Neuronal stem cell (in vitro differentiated cells): Measurements from ENCODE around the gene FXYD7.

ENCODE experiments used
- DNase-seq: peaks from one replicate; pipeline ENCODE4 v3.0.0-alpha.2; 2013; ENCODE audit warnings: low spot score
- H2AFZ ChIP-seq: one replicate; pipeline ENCODE4 v1.6.1; 2013; ENCODE audit warnings: mild to moderate bottlenecking, low read length, inconsistent platforms
- H2AK5ac ChIP-seq: 2 replicates; pipeline ENCODE4 v1.6.1; 2013; ENCODE audit warnings: low read depth, mild to moderate bottlenecking, inconsistent platforms, low read length, moderate library complexity, mixed read lengths
- H2BK120ac ChIP-seq: 2 replicates; pipeline ENCODE4 v1.6.1; 2013; ENCODE audit warnings: low read depth, mild to moderate bottlenecking, inconsistent platforms, low read length, moderate library complexity, mixed read lengths
- H2BK12ac ChIP-seq: one replicate; pipeline ENCODE4 v1.6.1; 2013; ENCODE audit warnings: low read length, inconsistent platforms
- H2BK15ac ChIP-seq: 2 replicates; pipeline ENCODE4 v1.6.1; 2013; ENCODE audit warnings: mild to moderate bottlenecking, low read length, inconsistent platforms, mixed read lengths
- H2BK5ac ChIP-seq: one replicate; pipeline ENCODE4 v1.6.1; 2013; ENCODE audit warnings: inconsistent platforms, mild to moderate bottlenecking, low read length, moderate library complexity
- H3K14ac ChIP-seq: one replicate; pipeline ENCODE4 v1.6.1; 2013; ENCODE audit warnings: low read length, inconsistent platforms
- H3K18ac ChIP-seq: 2 replicates; pipeline ENCODE4 v1.6.1; 2013; ENCODE audit warnings: low read length, inconsistent platforms
- H3K23ac ChIP-seq: 2 replicates; pipeline ENCODE4 v1.6.1; 2013; ENCODE audit warnings: low read depth, mild to moderate bottlenecking, mixed read lengths, low read length, inconsistent platforms; ENCODE audit not compliant: poor library complexity
- H3K27ac ChIP-seq: replicated peaks from 3 replicates; pipeline ENCODE4 v1.5.1; 2013; ENCODE audit warnings: low read length, inconsistent platforms
- H3K27me3 ChIP-seq, 3 experiments: 2 replicates each; pipeline ENCODE4 v1.6.1; 2013; ENCODE audit warnings: low read length in 3 of 3, mild to moderate bottlenecking in 2 of 3, inconsistent platforms in 1 of 3, low read depth in 1 of 3, mixed read lengths in 1 of 3, moderate library complexity in 1 of 3; ENCODE audit not compliant: control insufficient read depth in 3 of 3, insufficient read depth in 3 of 3
- H3K36me3 ChIP-seq, 2 donors: replicated peaks in 1 of 2; 2 replicates each; pipeline ENCODE4 v1.6.1; 2013; ENCODE audit warnings: low read length in 2 of 2; ENCODE audit not compliant: control insufficient read depth in 2 of 2, insufficient read depth in 2 of 2
- H3K4ac ChIP-seq: 2 replicates; pipeline ENCODE4 v1.6.1; 2013; ENCODE audit warnings: inconsistent platforms, mild to moderate bottlenecking, low read length, moderate library complexity
- H3K4me1 ChIP-seq, 2 donors: 1 replicate in 1 of 2; 2 replicates in 1 of 2; pipeline ENCODE4 v1.6.1; 2013; ENCODE audit warnings: low read length in 2 of 2, low read depth in 1 of 2; ENCODE audit not compliant: control insufficient read depth in 2 of 2, insufficient read depth in 1 of 2
- H3K4me2 ChIP-seq: one replicate; pipeline ENCODE4 v1.6.1; 2013; ENCODE audit warnings: mild to moderate bottlenecking, low read length, inconsistent platforms; ENCODE audit not compliant: insufficient read depth, poor library complexity, severe bottlenecking
- H3K4me3 ChIP-seq, 2 donors: 2 replicates each; pipeline ENCODE4 v1.5.1; 2013; ENCODE audit warnings: low read length in 2 of 2, mild to moderate bottlenecking in 2 of 2, inconsistent platforms in 1 of 2, moderate library complexity in 1 of 2
- H3K79me1 ChIP-seq: one replicate; pipeline ENCODE4 v1.6.1; 2013; ENCODE audit warnings: low read depth, mild to moderate bottlenecking, inconsistent platforms, low read length, moderate library complexity
- H3K9ac ChIP-seq: one replicate; pipeline ENCODE4 v1.6.1; 2013; ENCODE audit warnings: mild to moderate bottlenecking, low read depth, low read length, inconsistent platforms; ENCODE audit not compliant: poor library complexity
- H3K9me3 ChIP-seq, 2 donors: replicated peaks in 1 of 2; 2 replicates each; pipeline versions ENCODE3 to v1.6.1; 2013; ENCODE audit warnings: low read length in 2 of 2, mild to moderate bottlenecking in 2 of 2, inconsistent platforms in 1 of 2, low read depth in 1 of 2, mixed read lengths in 1 of 2, moderate library complexity in 1 of 2; ENCODE audit not compliant: control insufficient read depth in 2 of 2, insufficient read depth in 1 of 2
- H4K8ac ChIP-seq: one replicate; pipeline ENCODE4 v1.6.1; 2013; ENCODE audit warnings: low read depth, mild to moderate bottlenecking, inconsistent platforms, low read length, moderate library complexity
- H4K91ac ChIP-seq: one replicate; pipeline ENCODE4 v1.6.1; 2013; ENCODE audit warnings: low read length, low read depth, mild to moderate bottlenecking, inconsistent platforms; ENCODE audit not compliant: poor library complexity
- WGBS, 2 donors: extraction: QIAGEN DNeasy Blood & Tissue Kit; methylation state at CpG; one replicate each; pipeline ENCODE4 v1.1.7; 2013; ENCODE audit warnings: missing lambda C conversion rate in 2 of 2, mixed read lengths in 1 of 2; ENCODE audit not compliant: insufficient read length in 2 of 2, insufficient replicate concordance in 1 of 2; ENCODE audit errors: extremely low coverage in 2 of 2; 5-methylcytosine and 5-hydroxymethylcytosine counted together

FXYD7 gene

GRCh38 chr19:35119091-35119490 lies 24.0 kb upstream of the FXYD7 start:
- no peak overlapping the region for H2BK12ac ChIP-seq
- H3K18ac ChIP-seq = no peak overlapping the region
- H2BK120ac ChIP-seq = no peak overlapping the region
- H3K4me3 ChIP-seq = no peak overlapping the region
- H3K79me1 ChIP-seq = no peaks in the 10 kb centered on the region
- H4K91ac ChIP-seq = no peak overlapping the region
- WGBS, 2 donors = no CpG with 5 or more reads among the region's 14 CpGs
- no peak overlapping the region for H2BK15ac ChIP-seq
- peak overlapping the region; percentile 47 for H2AK5ac ChIP-seq
- no peak overlapping the region for H4K8ac ChIP-seq
- no peak overlapping the region for H3K23ac ChIP-seq
- H3K27ac ChIP-seq = no peak overlapping the region
- no peak overlapping the region for H3K14ac ChIP-seq
- H3K9me3 ChIP-seq = no peaks in the 10 kb centered on the region
- H3K9ac ChIP-seq = peak overlapping the region; percentile 53
- H3K36me3 ChIP-seq = no peaks in the 10 kb centered on the region
- no peak overlapping the region for H2AFZ ChIP-seq
- H3K27me3 ChIP-seq = peaks cover 0 to 39% (median 0%) of the 10 kb centered on the region in 3 experiments
- DNase-seq = no peak
- no peak overlapping the region for H3K4me2 ChIP-seq
- no peak overlapping the region for H2BK5ac ChIP-seq
- no peak overlapping the region for H3K4ac ChIP-seq
- H3K4me1 ChIP-seq = peaks cover 5 to 22% of the 10 kb centered on the region in 2 donors

- Histone ChIP-seq H2BK5ac (no peak overlapping the region), H3K23ac (no peak overlapping the region), H3K9me3 (no peaks in the 10 kb centered on the region), H3K27ac (no peak overlapping the region), H3K4me2 (no peak overlapping the region), H2AFZ (no peak overlapping the region), H2BK120ac (no peak overlapping the region), H3K36me3 (no peaks in the 10 kb centered on the region), H3K4me3 (no peak overlapping the region), H2BK12ac (no peak overlapping the region), H3K18ac (no peak overlapping the region), H3K79me1 (no peaks in the 10 kb centered on the region), H3K9ac (no peak overlapping the region), H2AK5ac (no peak overlapping the region), H3K14ac (no peak overlapping the region), H4K91ac (no peak overlapping the region), H3K4ac (no peak overlapping the region), H4K8ac (no peak overlapping the region), H2BK15ac (no peak overlapping the region), H3K27me3 (peaks cover 0 to 39% (median 0%) of the 10 kb centered on the region in 3 experiments), H3K4me1 (peaks cover 5 to 23% of the 10 kb centered on the region in 2 donors)
- WGBS, 2 donors = no CpG with 5 or more reads among the region's 9 CpGs
- DNase-seq = no peak
Measured at GRCh38 chr19:35119578-35120155, 23.4 kb upstream of the FXYD7 start.

GRCh38 chr19:35120492-35120891 lies 22.6 kb upstream of the FXYD7 start:
- no peak overlapping the region for H3K4ac ChIP-seq
- H3K14ac ChIP-seq = no peak overlapping the region
- no peak overlapping the region for H3K9ac ChIP-seq
- peaks cover 0 to 39% (median 0%) of the 10 kb centered on the region in 3 experiments for H3K27me3 ChIP-seq
- no peak overlapping the region for H2AFZ ChIP-seq
- no peak overlapping the region for H3K23ac ChIP-seq
- no peak overlapping the region for H4K8ac ChIP-seq
- H3K79me1 ChIP-seq = no peaks in the 10 kb centered on the region
- H4K91ac ChIP-seq = no peak overlapping the region
- no peak overlapping the region for H2BK12ac ChIP-seq
- no peak overlapping the region for H2AK5ac ChIP-seq
- no peak overlapping the region for H3K27ac ChIP-seq
- peak overlapping the region; percentile 35 for H2BK15ac ChIP-seq
- no peak overlapping the region for H2BK120ac ChIP-seq
- H2BK5ac ChIP-seq = no peak overlapping the region
- no peak overlapping the region for H3K18ac ChIP-seq
- H3K9me3 ChIP-seq = no peaks in the 10 kb centered on the region
- no CpG with 5 or more reads among the region's 7 CpGs for WGBS, 2 donors
- no peaks in the 10 kb centered on the region for H3K36me3 ChIP-seq
- no peak overlapping the region for H3K4me3 ChIP-seq
- DNase-seq = no peak
- no peak overlapping the region for H3K4me2 ChIP-seq
- peaks cover 5 to 16% of the 10 kb centered on the region in 2 donors for H3K4me1 ChIP-seq

- Histone ChIP-seq H3K4ac (no peak overlapping the region), H2AFZ (no peak overlapping the region), H3K4me2 (no peak overlapping the region), H2AK5ac (no peak overlapping the region), H3K27ac (no peak overlapping the region), H2BK15ac (peak overlapping the region; percentile 35), H3K79me1 (no peaks in the 10 kb centered on the region), H3K9me3 (no peaks in the 10 kb centered on the region), H3K14ac (no peak overlapping the region), H2BK120ac (no peak overlapping the region), H4K8ac (no peak overlapping the region), H3K18ac (no peak overlapping the region), H2BK5ac (no peak overlapping the region), H4K91ac (no peak overlapping the region), H3K4me3 (no peak overlapping the region), H3K4me1 (peaks cover 5 to 15% of the 10 kb centered on the region in 2 donors), H3K27me3 (peaks cover 0 to 39% (median 0%) of the 10 kb centered on the region in 3 experiments), H3K9ac (no peak overlapping the region), H3K23ac (no peak overlapping the region), H3K36me3 (no peaks in the 10 kb centered on the region), H2BK12ac (no peak overlapping the region)
- DNase-seq = no peak
- WGBS, 2 donors = no CpG with 5 or more reads among the region's 7 CpGs
Measured at GRCh38 chr19:35120898-35121297, 22.2 kb upstream of the FXYD7 start.
